ENCODE results near the gene TTC3.
"Not testable (repeated sequence)": the region's sequence is repeated elsewhere in the genome, so short reads cannot be mapped to it uniquely, and the experiment has no call there.

The TTC3 gene

GRCh38 chr21:37098751-37099150 lies 25.7 kb downstream of the TTC3 start:
- Histone ChIP-seq H3K4me1 (ENCODE audit: insufficient read depth, low read length) (no peaks in the 10 kb centered on the region), H3K36me3 (ENCODE audit: insufficient read depth, low read length) (peaks cover 33% of the 10 kb centered on the region), H3K27ac (ENCODE audit: low read depth, low read length) (no peak overlapping the region), H3K9me3 (ENCODE audit: insufficient read depth, low read depth, low read length) (no peaks in the 10 kb centered on the region), H3K9ac (ENCODE audit: low read depth, low read length) (no peak overlapping the region), H3K4me3 (ENCODE audit: low read length) (no peak overlapping the region), H3K27me3 (ENCODE audit: insufficient read depth, low read length) (peaks cover 7% of the 10 kb centered on the region; the same call in 1 of the 2 replicates)
- 95% methylated on average over 2 of the region's 2 CpGs for WGBS

GRCh38 chr21:37100316-37100715 lies 27.3 kb downstream of the TTC3 start:
- 93% methylated on average over 6 of the region's 6 CpGs for WGBS
- no peak overlapping the region for H3K9ac ChIP-seq (ENCODE audit: low read depth, low read length)
- no peaks in the 10 kb centered on the region for H3K9me3 ChIP-seq (ENCODE audit: insufficient read depth, low read depth, low read length)
- H3K4me3 ChIP-seq (ENCODE audit: low read length) = no peak overlapping the region
- H3K27ac ChIP-seq (ENCODE audit: low read depth, low read length) = no peak overlapping the region
- H3K4me1 ChIP-seq (ENCODE audit: insufficient read depth, low read length) = no peaks in the 10 kb centered on the region
- peaks cover 2% of the 10 kb centered on the region; the same call in 1 of the 2 replicates for H3K27me3 ChIP-seq (ENCODE audit: insufficient read depth, low read length)
- peaks cover 33% of the 10 kb centered on the region for H3K36me3 ChIP-seq (ENCODE audit: insufficient read depth, low read length)

GRCh38 chr21:37101384-37101783 lies 28.3 kb downstream of the TTC3 start:
- Histone ChIP-seq H3K27me3 (ENCODE audit: insufficient read depth, low read length) (peaks cover 2% of the 10 kb centered on the region; the same call in 1 of the 2 replicates), H3K27ac (ENCODE audit: low read depth, low read length) (no peak overlapping the region), H3K9me3 (ENCODE audit: insufficient read depth, low read depth, low read length) (no peaks in the 10 kb centered on the region), H3K9ac (ENCODE audit: low read depth, low read length) (no peak overlapping the region), H3K36me3 (ENCODE audit: insufficient read depth, low read length) (peaks cover 32% of the 10 kb centered on the region), H3K4me1 (ENCODE audit: insufficient read depth, low read length) (no peaks in the 10 kb centered on the region), H3K4me3 (ENCODE audit: low read length) (no peak overlapping the region)
- 69% methylated on average over 1 of the region's 1 CpG for WGBS

- not testable (repeated sequence) for H3K4me3 ChIP-seq (ENCODE audit: low read length); H3K9ac ChIP-seq (ENCODE audit: low read depth, low read length); H3K27me3 ChIP-seq (ENCODE audit: insufficient read depth, low read length); H3K4me1 ChIP-seq (ENCODE audit: insufficient read depth, low read length); H3K9me3 ChIP-seq (ENCODE audit: insufficient read depth, low read depth, low read length); H3K27ac ChIP-seq (ENCODE audit: low read depth, low read length)
- WGBS = 96% methylated on average over 3 of the region's 3 CpGs
- H3K36me3 ChIP-seq (ENCODE audit: insufficient read depth, low read length) = peaks cover 19% of the 10 kb centered on the region; the same call in 1 of the 2 replicates
Measured at GRCh38 chr21:37102746-37103145, 29.7 kb downstream of the TTC3 start.

GRCh38 chr21:37106998-37107397 lies 33.9 kb downstream of the TTC3 start:
- no peak overlapping the region for H3K4me3 ChIP-seq (ENCODE audit: low read length)
- H3K36me3 ChIP-seq (ENCODE audit: insufficient read depth, low read length) = peaks cover 9% of the 10 kb centered on the region
- WGBS = 95% methylated on average over 2 of the region's 2 CpGs
- no peaks in the 10 kb centered on the region for H3K27me3 ChIP-seq (ENCODE audit: insufficient read depth, low read length)
- H3K9ac ChIP-seq (ENCODE audit: low read depth, low read length) = no peak overlapping the region
- peaks cover 22% of the 10 kb centered on the region for H3K9me3 ChIP-seq (ENCODE audit: insufficient read depth, low read depth, low read length)
- H3K4me1 ChIP-seq (ENCODE audit: insufficient read depth, low read length) = no peaks in the 10 kb centered on the region
- H3K27ac ChIP-seq (ENCODE audit: low read depth, low read length) = no peak overlapping the region

- not testable (repeated sequence) for H3K27me3 ChIP-seq (ENCODE audit: insufficient read depth, low read length); H3K36me3 ChIP-seq (ENCODE audit: insufficient read depth, low read length); H3K27ac ChIP-seq (ENCODE audit: low read depth, low read length); H3K9ac ChIP-seq (ENCODE audit: low read depth, low read length); H3K4me3 ChIP-seq (ENCODE audit: low read length); H3K4me1 ChIP-seq (ENCODE audit: insufficient read depth, low read length)
- 97% methylated on average over 5 of the region's 6 CpGs for WGBS
- peaks cover 22% of the 10 kb centered on the region for H3K9me3 ChIP-seq (ENCODE audit: insufficient read depth, low read depth, low read length)
Measured at GRCh38 chr21:37111029-37111428, 38.0 kb downstream of the TTC3 start.

- not testable (repeated sequence) for H3K9me3 ChIP-seq (ENCODE audit: insufficient read depth, low read depth, low read length); H3K36me3 ChIP-seq (ENCODE audit: insufficient read depth, low read length); H3K27me3 ChIP-seq (ENCODE audit: insufficient read depth, low read length); H3K9ac ChIP-seq (ENCODE audit: low read depth, low read length); H3K27ac ChIP-seq (ENCODE audit: low read depth, low read length); H3K4me1 ChIP-seq (ENCODE audit: insufficient read depth, low read length); H3K4me3 ChIP-seq (ENCODE audit: low read length)
- 93% methylated on average over 1 of the region's 3 CpGs for WGBS
Measured at GRCh38 chr21:37114301-37114700, 41.2 kb downstream of the TTC3 start.

- WGBS = 100% methylated on average over 2 of the region's 2 CpGs
- not testable (repeated sequence) for H3K9me3 ChIP-seq (ENCODE audit: insufficient read depth, low read depth, low read length); H3K4me1 ChIP-seq (ENCODE audit: insufficient read depth, low read length); H3K4me3 ChIP-seq (ENCODE audit: low read length); H3K36me3 ChIP-seq (ENCODE audit: insufficient read depth, low read length); H3K27ac ChIP-seq (ENCODE audit: low read depth, low read length); H3K27me3 ChIP-seq (ENCODE audit: insufficient read depth, low read length); H3K9ac ChIP-seq (ENCODE audit: low read depth, low read length)
Measured at GRCh38 chr21:37116459-37116858, 43.4 kb downstream of the TTC3 start.

- H3K36me3 ChIP-seq (ENCODE audit: insufficient read depth, low read length) = no peaks in the 10 kb centered on the region
- H3K27me3 ChIP-seq (ENCODE audit: insufficient read depth, low read length) = no peaks in the 10 kb centered on the region
- H3K27ac ChIP-seq (ENCODE audit: low read depth, low read length) = no peak overlapping the region
- H3K9me3 ChIP-seq (ENCODE audit: insufficient read depth, low read depth, low read length) = no peaks in the 10 kb centered on the region
- no peak overlapping the region for H3K4me3 ChIP-seq (ENCODE audit: low read length)
- peaks cover 7% of the 10 kb centered on the region; the same call in 1 of the 2 replicates for H3K4me1 ChIP-seq (ENCODE audit: insufficient read depth, low read length)
- no peak overlapping the region for H3K9ac ChIP-seq (ENCODE audit: low read depth, low read length)
Measured at GRCh38 chr21:37117204-37117603, 44.1 kb downstream of the TTC3 start.

GRCh38 chr21:37118187-37118826 lies 45.3 kb downstream of the TTC3 start:
- H3K4me1 ChIP-seq (ENCODE audit: insufficient read depth, low read length) = peaks cover 7% of the 10 kb centered on the region; the same call in 1 of the 2 replicates

GRCh38 chr21:37119421-37120218 lies 46.6 kb downstream of the TTC3 start:
- WGBS = 70% methylated on average over 6 of the region's 6 CpGs

More at GRCh38 chr21:37118187-37118826, 45.3 kb downstream of the TTC3 start:
- 0% methylated on average over 1 of the region's 1 CpG for WGBS
- Histone ChIP-seq H3K27me3 (ENCODE audit: insufficient read depth, low read length) (no peaks in the 10 kb centered on the region), H3K9ac (ENCODE audit: low read depth, low read length) (no peak overlapping the region), H3K9me3 (ENCODE audit: insufficient read depth, low read depth, low read length) (no peaks in the 10 kb centered on the region), H3K36me3 (ENCODE audit: insufficient read depth, low read length) (no peaks in the 10 kb centered on the region), H3K4me3 (ENCODE audit: low read length) (no peak overlapping the region), H3K27ac (ENCODE audit: low read depth, low read length) (no peak overlapping the region)

More at GRCh38 chr21:37119421-37120218, 46.6 kb downstream of the TTC3 start:
- no peaks in the 10 kb centered on the region for H3K27me3 ChIP-seq (ENCODE audit: insufficient read depth, low read length)
- H3K9me3 ChIP-seq (ENCODE audit: insufficient read depth, low read depth, low read length) = no peaks in the 10 kb centered on the region
- no peaks in the 10 kb centered on the region for H3K36me3 ChIP-seq (ENCODE audit: insufficient read depth, low read length)
- H3K27ac ChIP-seq (ENCODE audit: low read depth, low read length) = no peak overlapping the region
- peaks cover 7% of the 10 kb centered on the region; the same call in 1 of the 2 replicates for H3K4me1 ChIP-seq (ENCODE audit: insufficient read depth, low read length)
- H3K9ac ChIP-seq (ENCODE audit: low read depth, low read length) = no peak overlapping the region
- H3K4me3 ChIP-seq (ENCODE audit: low read length) = no peak overlapping the region

All from HUES64 (cell line).